Stimulated activated CD8-positive, alpha-beta memory T cell treated with anti-CD3 and anti-CD28 coated beads, Interleukin-2, amount 100 ng/mL, for 1 hour (primary cell): ENCODE measurements around the gene LRCH1.
A peak's percentile ranks its signal among the peaks of the same experiment; 100 is the strongest.
"Not testable (repeated sequence)": the region's sequence is repeated elsewhere in the genome, so short reads cannot be mapped to it uniquely, and the experiment has no call there.

Experiments used
- DNase-seq, 2 donors: peaks; one replicate each; pipeline ENCODE4 v3.0.0-alpha.2; 2020; ENCODE audit warnings: low read depth in 2 of 2

LRCH1 gene

DNA sequence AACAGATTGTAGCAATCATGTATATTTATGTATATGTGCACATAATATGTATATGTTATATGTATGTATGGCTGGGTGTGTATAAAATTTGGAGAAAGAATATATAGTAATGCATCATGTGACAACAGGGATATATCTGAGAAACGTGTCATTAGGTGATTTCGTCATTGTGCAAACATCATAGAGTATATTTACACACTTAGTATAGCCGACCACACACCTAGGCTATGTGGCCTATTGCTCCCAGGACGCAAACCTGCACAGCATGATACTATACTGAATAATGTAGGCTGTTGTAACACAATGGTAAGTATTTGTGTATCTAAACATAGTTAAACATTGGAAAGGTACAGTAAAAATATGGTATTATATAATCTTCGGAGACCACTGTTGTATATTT is 200.2 kb downstream of the LRCH1 start:
- DNase-seq: no peak

DNA sequence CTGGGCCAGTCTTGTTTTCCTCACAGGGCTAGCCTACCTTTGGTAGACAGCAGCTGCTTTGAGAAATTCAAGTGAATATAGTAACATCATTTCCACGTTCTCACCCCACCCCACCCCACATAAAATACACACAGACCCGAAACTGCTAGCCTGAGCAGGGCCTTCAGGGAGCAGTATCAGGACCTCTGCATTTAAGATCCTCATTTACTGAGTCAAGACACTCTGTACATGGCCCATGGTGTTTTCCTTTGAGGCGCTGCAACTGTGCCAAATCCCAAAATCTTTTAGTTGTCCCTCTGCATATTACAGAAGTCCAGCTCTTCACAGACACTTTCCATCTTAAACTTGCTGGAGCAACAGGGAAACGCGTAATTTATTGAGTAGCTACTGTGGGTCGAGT is 200.9 kb downstream of the LRCH1 start:
- DNase-seq: no peak

DNA sequence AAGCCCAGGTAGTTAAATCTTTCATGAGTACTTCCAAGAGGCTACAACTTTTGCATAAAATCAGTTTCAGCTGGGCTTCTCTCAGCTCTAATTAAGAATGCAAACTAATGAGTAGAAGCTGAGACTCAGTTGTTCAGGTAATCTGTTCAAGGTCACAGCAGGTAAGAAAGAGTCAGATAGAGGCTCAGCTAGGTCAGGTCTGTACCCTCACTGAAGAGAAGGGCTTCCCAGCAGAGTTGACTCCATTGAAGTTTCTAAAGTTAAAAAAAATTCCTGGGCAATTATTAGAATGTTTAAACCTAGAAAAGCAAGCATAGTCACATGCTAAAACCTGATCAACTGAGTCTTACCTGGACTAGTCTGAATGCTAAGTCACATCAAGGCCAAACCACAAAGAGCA is 201.8 kb downstream of the LRCH1 start:
- no peak for DNase-seq

DNA sequence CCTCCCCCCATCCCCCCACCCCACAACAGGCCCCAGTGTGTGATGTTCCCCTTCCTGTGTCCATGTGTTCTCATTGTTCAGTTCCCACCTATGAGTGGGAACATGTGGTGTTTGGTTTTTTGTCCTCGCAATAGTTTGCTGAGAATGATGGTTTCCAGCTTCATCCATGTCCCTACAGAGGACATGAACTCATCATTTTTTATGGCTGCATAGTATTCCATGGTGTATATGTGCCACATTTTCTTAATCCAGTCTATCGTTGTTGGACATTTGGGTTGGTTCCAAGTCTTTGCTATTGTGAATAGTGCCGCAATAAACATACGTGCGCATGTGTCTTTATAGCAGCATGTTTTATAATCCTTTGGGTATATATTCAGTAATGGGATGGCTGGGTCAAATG is 202.5 kb downstream of the LRCH1 start:
- not testable (repeated sequence) for DNase-seq

DNA sequence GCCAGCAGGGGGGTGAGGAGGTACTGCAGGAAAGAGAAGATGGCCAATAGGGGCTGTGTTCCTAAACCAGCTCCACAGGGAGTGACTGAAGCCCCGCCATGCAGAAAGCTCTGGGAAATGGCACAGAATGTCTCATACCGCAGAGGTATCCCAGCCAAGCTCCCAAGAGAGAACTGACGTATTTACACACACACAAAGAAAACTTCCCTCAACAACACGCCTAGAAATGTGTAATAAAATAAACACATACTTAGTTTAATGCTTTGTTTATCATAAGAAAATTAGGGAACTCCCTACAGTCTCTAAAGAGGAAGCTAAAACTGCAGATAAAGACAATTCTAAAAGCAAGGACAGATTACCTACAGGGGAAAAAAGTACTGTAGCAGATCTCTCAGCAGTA is 204.0 kb downstream of the LRCH1 start:
- DNase-seq: no peak

DNA sequence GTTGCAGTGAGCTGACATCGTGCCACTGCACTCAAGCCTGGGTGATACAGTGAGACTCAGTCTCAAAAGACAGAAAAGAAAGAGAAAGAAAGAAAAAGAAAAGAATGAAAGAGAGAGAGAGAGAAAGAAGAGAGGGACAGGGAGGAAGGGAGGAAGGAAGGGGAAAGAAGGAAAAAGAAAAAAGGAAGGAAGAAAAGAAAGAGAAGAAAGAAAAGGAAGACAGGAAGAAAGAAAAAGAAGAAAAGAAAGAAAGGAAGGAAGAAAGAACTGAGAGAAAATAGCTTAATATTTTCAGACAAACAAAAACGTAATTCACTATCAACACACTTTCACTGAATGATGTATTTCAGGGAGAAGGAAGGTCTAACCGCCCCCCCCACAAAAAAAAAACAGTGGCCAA is 204.7 kb downstream of the LRCH1 start:
- DNase-seq: no peak

DNA sequence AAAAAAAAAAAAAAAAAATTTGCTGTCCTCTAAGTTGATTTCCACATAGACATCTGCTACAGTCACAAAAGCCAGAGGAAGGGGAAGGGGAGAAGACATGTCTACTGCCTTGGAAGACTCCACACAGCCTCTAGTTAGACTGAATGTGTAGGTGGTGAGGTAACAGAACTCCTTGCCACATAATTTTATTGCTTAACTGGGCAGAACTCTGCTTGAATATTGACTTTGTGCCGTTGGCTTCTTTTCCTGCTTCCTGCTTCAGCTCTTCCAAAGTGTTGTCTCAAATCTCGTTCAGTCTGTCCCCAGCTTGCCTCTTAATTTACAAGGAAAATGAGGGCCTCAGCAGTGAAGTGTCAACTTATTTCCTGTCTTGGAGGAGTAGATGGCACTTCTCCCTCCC is 206.9 kb downstream of the LRCH1 start:
- DNase-seq: no peak

DNA sequence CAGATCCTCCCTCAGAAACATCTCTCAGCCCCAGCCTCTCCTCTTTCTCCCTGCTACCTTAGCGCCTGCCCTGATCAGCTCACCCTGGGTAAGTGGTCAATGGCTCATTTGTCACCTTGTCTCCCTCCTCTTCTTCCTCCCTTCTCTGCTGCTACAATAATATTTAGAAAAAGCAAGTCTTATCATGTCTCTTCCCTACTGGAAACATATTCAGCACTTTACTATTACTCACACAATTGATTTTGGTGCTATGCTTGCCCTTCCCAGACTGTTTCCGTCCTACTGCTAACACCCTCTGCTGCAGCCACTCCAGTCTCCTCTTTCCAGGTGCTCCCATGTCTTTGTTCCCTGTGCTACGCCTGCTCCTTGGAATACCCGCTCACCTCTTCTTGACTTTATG is 208.2 kb downstream of the LRCH1 start:
- DNase-seq: no peak

DNA sequence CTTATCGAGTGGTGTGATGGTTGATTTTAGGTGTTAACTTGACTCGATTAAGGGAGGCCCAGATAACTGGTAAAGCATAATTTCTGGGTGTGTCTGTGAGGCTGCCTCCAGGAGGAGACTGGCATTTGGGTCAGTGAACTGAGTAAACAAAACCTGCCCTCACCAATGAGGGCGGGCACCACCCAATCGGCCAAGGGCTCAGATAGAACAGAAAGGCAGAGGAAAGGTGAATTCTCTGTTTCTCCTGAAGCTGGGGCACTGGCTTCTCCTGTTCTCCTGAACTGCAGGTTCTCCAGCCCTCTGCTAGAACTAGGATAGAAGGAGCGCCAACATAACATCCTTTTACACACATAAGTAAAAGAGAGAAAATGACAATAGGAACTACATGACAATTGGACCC is 208.9 kb downstream of the LRCH1 start:
- DNase-seq: no peak

DNA sequence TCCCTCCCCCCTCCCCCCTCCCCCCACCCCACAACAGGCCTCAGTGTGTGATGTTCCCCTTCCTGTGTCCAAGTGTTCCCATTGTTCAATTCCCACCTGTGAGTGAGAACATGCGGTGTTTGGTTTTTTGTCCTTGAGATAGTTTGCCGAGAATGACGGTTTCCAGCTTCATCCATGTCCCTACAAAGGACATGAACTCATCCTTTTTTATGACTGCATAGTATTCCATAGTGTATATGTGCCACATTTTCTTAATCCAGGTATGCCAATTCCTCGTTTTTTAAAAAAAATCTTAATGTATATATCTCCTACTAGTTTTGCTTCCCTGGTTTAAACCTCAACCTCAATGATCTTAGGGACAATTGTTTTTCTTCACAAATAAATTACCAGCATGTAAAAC is 217.0 kb downstream of the LRCH1 start:
- not testable (repeated sequence) for DNase-seq

DNA sequence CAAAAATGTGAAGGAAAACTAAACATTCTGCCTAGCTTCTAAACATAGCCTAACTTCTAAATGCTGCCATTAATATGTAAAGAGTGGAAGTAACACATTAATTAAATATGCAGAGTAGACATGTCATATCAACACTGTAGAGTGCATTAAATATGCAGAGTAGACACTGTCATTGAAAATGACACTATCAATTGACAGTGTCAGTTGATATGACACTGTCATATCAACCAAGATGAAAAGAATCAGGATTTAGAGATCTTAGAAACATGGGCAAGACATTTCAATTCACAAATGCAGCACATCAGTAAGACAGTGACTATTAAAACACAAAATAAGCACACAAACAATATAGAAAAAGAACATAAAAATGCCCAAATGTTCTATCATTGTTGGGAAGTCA is 218.7 kb downstream of the LRCH1 start:
- DNase-seq: no peak

DNA sequence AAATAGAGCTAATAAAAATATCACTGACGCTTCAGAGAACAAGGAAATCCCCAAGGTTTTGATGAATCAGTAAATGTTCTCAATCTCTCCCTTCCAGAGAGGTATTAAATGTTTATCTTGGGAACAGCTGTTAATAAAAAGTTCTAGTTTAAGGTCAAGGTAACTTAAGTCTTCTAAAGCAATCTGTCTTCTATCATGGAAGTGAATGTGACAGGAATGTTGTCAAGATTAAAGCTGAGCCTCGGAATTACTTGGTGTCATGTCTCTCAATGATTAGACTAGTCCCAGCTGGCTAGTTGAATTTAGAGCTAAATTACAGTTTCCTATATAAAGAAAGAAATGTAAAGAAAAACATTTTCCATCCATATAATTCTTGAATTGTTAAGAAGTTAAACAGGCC is 220.6 kb downstream of the LRCH1 start:
- no peak for DNase-seq

DNA sequence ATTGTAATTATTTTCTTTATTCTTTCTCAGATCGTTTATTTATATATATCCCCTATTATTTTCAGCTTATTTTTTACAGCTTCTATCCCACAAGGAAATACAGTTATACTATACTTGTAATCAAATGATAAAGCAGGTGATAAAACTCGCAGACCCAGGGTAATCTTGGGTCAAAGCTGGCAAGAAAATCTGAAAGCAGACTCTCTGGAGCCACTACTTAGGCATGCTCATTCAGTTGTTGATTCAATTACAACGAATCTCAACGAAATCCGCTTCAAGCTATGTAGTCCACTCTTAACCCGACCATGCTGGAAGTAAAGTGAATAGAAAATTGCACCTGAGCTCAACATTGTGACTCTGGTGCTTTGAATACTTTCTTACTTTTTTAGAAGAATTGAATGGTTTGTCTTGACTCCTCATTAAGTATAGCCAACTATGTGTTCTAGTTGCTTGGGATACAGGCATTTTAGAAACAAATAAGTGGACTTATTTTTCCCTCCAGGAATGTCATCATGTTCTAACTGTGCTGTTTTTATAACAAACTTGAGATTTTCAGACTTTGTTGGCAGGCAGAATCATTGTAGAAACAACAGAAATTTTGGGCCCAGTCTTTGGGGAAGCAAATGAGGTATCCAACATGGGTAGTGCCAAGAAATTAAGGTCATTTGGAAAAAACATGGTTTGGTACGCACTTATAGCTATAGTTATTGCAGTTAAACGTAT is 222.6 kb downstream of the LRCH1 start:
- no peak for DNase-seq

DNA sequence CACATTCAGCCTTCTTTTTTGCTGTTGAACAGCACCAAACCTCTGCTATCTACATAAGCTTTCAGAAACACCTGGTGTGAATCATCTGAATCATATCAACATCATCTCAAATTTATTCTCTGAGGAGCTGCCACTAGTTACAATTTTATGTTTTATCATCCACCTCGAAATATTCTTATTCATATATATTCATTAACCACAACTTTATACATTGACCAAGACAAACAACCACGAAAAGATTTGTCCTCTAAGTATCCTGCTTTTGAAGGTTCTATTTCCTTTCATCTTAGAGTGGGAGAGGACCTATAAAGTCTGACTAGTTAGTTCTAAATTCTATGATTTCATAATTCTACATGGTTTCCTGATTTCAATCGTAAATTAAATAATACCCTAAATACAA is 225.1 kb downstream of the LRCH1 start:
- no peak for DNase-seq

DNA sequence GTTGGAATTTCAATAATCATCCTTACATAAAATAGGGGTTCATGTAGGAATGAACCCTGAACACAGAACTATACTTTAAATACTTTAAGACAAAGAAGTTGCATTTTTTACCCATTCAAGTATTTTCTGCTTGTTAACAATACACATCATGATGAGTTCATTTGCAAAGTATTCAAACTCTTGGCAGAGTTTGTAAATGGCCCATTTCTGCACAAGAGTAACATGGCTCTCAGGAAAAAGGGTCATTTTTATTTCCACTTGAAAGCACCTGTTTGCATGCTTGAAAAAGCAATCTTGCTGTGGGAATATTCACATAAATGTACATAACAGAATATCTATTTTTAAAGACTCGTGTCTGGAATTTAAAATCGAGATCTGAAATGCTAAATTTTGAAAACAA is 225.9 kb downstream of the LRCH1 start:
- DNase-seq: no peak

DNA sequence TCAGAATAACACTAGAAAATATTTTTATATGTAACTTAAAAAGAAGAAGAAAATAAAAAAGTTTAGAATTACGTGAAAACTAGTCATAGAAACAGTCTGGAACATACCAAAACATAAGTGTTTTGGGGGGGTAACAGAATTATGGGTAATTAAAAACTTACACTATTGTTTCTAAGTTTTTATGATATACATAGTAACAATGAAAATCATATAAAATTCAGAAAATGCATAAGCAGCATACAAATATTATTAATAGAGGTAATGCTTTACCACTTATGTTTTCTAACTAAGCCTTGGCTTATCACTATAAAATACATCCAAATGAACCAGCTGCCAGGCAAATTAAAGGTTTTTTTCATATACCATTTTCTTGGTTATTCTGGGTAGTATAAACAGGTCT is 229.1 kb downstream of the LRCH1 start:
- DNase-seq: no peak

DNA sequence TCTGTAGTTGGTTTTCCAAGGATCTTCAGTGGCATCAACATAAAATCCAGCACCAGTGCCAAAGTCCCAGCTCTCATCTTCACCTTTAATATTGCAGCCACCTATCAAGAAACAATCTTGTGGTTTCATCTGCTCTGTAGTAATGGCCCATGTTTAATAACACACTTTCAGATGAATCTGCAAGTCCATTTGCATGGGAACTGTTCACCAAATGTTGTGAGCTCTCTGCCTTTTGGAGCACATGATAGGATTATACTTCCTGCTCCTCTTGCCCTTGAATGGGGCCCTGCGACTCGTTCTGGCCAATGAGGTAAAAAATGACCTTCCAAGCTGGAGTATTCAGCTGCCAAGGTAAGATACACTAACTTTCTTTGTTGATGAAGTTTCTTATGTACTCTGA is 229.7 kb downstream of the LRCH1 start:
- DNase-seq: no peak

DNA sequence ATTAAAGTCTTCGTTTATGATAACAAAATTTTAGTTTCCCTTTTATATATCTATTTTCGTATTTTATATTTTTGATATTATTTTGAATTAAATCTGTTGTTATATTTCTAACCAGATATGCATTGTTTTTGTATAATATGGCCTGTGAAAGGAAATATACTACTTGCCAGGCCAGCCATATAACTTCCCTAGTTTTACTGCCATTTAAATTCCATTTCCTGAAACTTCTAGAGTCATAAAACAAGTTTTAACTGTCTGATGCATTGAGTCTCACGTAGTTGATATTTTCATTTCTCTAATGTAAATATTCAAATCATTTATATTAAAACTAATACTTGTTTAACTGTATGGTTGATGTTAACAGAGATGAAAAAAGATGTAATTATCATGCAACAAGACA is 230.5 kb downstream of the LRCH1 start:
- DNase-seq: no peak

DNA sequence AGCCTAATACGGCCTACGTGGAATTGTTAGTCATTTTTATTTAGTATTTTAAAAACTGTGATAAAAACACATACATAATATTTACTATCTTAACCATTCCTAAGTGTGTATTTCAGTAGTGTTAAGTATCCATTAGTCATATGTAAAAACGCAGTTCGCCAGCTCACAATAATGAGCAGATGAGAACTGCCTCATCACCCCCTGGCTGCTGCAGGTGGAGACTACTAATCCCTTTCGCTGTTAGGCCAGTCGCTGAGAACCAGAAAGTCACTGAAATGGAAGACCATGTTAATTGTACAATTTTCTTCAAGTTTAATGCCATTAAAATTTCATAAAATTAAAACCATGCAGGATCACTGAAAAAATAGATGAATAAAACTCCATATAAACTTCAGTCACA is 242.4 kb downstream of the LRCH1 start:
- no peak for DNase-seq

DNA sequence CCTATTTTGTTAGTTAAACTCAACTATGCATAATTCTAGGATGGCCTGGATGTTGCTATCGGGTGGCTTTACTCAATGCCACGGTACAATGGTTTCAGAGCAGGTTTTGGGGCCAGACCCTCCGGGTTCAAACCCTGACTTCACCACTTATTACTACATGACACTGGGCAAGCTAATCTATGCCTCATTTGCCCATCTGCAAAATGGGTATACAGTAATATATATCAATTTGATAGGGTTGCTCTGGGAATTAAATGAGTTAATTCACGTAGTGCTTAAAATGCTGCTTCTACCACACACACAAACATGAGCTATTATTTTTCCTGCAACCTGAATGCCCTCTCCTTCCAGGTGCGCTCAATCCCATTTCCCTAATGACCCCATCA is 243.2 kb downstream of the LRCH1 start:
- no peak for DNase-seq

DNA sequence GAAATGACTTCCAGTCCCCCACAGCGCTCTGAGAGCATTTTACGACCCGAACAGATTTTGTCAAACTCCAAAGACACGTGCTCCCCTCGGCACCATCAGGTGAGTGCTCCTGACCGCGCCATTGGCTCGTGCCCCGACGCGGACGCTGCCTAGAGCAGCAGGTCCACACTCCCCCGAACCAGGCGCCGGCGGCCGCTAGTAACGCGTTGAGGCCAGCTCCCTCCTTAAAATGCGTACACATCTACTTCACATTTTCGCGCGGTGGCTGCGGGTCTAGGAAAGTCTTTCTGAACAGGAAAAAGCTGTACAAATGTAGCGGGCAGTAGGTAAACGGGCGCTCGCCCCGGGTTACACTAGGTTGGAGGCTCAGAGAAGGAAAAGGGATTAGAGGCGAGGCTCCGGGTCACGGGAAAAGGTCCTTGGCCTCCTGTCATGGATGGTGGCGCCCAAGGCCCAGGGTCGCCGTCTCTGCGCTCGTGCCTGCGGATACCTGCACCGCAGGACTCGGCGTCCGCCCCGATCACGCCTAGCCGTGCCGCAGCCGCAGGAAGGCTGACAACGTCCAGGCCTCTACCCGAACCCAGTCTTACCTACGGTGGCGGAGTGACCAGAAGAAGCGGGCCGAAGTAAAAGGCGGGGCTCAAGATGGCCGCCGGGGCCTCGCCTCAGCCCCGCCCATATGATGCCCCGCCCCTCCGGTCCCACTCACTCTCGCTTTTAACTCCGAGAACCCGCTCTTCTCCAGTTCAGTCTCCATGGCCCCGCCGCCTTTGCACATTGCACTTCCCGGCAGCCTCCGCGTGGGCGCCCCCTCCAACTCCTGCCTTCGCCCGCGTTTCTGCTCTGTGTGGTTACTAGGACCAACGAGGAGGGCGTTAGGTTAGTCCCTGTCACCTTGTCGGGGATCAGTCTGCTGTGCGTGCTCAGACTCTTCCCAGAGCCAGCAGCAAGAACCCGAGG is 243.8 kb downstream of the LRCH1 start, which contains the start of gene ESD:
ESD (minus strand) TSS at position 647 of the 960 bp plus-strand sequence. CDS start 5,748 bp downstream, outside the sequence.
- peak; percentile 75 to 79 for DNase-seq

DNA sequence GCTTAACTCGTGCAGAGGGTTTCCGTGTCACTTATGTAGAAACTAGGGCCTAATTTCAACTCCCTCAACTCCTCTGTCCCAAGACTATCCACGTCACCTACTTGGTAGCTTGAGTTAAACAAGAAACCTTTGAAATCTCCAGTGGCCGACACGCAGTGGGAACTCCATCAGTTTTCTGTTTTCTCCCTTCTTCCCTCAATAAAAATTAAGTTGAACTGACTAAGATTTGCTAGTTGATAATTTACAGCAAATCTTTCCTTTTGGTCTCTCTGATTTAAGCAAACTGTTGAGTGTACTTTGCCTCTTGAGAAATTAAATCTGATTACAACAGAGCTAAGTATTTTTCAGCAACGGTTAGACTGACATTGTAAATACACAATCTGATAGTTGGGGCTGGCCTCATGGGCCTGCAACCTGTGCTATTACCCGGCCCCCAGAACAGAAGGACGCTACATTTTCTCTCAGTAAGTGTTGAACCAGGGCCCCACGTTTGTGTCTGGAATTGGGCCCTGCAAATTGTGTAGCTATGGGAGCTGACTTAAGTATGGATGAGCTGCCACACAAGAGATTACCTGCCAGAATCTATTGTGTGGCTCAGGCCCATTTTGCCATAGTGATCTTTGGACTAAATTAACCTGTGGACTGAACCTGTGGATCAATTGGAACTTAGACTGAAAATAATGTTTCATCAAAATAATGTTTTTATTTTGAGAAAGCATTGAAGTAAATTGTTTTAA is 244.7 kb downstream of the LRCH1 start:
- DNase-seq: no peak
